CD4-positive, alpha-beta T cell treated with Interleukin-10 for 1 hour (primary cell): Measurements from ENCODE around the gene KL.

Experiments used
- DNase-seq: peaks from one replicate; pipeline ENCODE4 v3.0.0-alpha.2; 2020

Gene KL

GRCh38 chr13:33016414-33017322, at the start of gene KL:
Gene KL, plus strand, starts transcription at chr13:33016423. Its CDS starts 18 bp downstream, at chr13:33016441.
- no peak for DNase-seq

GRCh38 chr13:32967584-32968182, 48.5 kb upstream of the KL start:
- no peak for DNase-seq

GRCh38 chr13:32968316-32968715, 47.9 kb upstream of the KL start:
- DNase-seq: no peak

GRCh38 chr13:32968793-32969192, 47.4 kb upstream of the KL start:
- DNase-seq: no peak

- DNase-seq: no peak
Observed at GRCh38 chr13:32969516-32969941, 46.7 kb upstream of the KL start.

- no peak for DNase-seq
Observed at GRCh38 chr13:32976056-32976805, 40.0 kb upstream of the KL start.

- no peak for DNase-seq
Observed at GRCh38 chr13:32976912-32977311, 39.3 kb upstream of the KL start.

- DNase-seq: no peak
Observed at GRCh38 chr13:32977321-32977720, 38.9 kb upstream of the KL start.

GRCh38 chr13:32978278-32978677, 37.9 kb upstream of the KL start:
- DNase-seq: no peak

- no peak for DNase-seq
Observed at GRCh38 chr13:32983058-32983457, 33.2 kb upstream of the KL start.

- DNase-seq: no peak
Observed at GRCh38 chr13:32984857-32985626, 31.2 kb upstream of the KL start.

- DNase-seq: no peak
Observed at GRCh38 chr13:32986552-32986951, 29.7 kb upstream of the KL start.

GRCh38 chr13:32987462-32987861, 28.8 kb upstream of the KL start:
- DNase-seq: no peak

GRCh38 chr13:32988608-32989289, 27.5 kb upstream of the KL start:
- DNase-seq: no peak

- DNase-seq: no peak
Observed at GRCh38 chr13:32989290-32989667, 26.9 kb upstream of the KL start.

- DNase-seq: no peak
Observed at GRCh38 chr13:32989942-32990341, 26.3 kb upstream of the KL start.

- DNase-seq: no peak
Observed at GRCh38 chr13:32993145-32993544, 23.1 kb upstream of the KL start.

GRCh38 chr13:32997399-32997798, 18.8 kb upstream of the KL start:
- DNase-seq: no peak

- no peak for DNase-seq
Observed at GRCh38 chr13:32998966-32999365, 17.3 kb upstream of the KL start.

- no peak for DNase-seq
Observed at GRCh38 chr13:33000365-33000764, 15.9 kb upstream of the KL start.

- DNase-seq: no peak
Observed at GRCh38 chr13:33003458-33004019, 12.7 kb upstream of the KL start.

GRCh38 chr13:33004511-33004910, 11.7 kb upstream of the KL start:
- no peak for DNase-seq
